ENCODE results near the gene BSN.

Gene BSN

GRCh38 chr3:49654955-49655556 is 100.8 kb downstream of the BSN start:
- no peak for DNase-seq

- no peak for DNase-seq
Observed at GRCh38 chr3:49655731-49656285, 101.5 kb downstream of the BSN start.

DNA sequence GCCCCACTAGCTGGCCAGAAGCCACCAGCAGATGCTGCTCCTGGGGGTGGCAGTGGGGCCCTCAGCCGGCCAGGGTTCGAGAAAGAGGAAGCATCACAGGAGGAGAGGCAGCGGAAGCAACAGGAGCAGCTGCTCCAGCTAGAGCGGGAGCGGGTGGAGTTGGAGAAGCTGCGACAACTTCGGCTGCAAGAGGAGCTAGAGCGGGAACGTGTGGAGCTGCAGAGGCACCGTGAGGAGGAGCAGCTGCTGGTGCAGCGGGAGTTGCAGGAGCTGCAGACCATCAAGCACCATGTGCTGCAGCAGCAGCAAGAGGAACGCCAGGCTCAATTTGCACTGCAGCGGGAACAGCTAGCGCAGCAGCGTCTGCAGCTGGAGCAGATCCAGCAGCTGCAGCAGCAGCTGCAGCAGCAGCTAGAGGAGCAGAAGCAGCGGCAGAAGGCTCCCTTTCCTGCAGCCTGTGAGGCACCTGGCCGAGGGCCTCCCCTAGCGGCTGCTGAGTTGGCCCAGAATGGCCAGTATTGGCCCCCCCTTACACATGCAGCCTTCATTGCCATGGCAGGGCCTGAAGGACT is 102.3 kb downstream of the BSN start:
- DNase-seq: no peak

DNA sequence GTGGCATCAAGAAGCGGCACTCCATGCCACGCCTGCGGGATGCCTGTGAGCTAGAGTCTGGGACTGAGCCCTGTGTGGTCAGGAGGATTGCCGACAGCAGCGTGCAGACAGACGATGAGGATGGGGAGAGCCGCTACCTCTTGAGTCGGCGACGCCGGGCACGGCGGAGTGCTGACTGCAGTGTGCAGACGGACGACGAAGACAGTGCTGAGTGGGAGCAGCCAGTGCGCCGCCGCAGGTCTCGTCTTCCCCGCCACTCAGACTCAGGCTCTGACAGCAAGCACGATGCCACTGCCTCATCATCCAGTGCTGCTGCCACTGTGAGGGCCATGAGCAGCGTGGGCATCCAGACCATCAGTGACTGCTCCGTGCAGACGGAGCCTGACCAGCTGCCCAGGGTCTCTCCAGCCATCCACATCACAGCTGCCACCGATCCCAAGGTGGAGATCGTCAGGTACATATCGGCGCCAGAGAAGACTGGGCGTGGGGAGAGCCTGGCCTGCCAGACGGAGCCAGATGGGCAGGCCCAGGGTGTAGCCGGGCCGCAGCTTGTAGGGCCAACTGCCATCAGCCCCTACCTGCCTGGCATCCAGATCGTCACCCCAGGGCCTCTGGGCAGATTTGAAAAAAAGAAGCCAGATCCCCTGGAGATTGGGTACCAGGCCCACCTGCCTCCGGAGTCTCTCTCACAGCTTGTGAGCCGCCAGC is 103.1 kb downstream of the BSN start:
- no peak for DNase-seq

DNA sequence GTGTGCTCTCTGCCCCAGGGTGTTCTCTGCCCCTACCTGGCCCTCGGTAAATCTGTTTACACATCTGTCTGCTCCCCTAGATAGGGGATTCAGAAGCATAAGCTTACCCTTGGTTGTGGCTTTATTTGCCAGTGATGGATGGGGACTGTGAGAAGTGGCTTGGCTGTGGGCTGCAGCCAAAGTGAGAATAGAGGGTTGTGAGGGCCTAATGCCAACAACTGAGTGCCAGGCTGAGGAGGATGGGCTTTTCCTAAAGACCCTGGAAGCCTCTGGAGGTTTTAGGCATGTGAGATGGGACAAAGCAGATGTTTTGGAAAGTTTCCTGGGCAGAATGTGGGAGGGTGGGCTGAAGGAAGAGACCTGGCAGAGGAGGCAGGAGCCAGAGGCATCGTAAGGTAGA is 104.4 kb downstream of the BSN start:
- no peak for DNase-seq

GRCh38 chr3:49659756-49660155 is 105.5 kb downstream of the BSN start:
- no peak for DNase-seq

DNA sequence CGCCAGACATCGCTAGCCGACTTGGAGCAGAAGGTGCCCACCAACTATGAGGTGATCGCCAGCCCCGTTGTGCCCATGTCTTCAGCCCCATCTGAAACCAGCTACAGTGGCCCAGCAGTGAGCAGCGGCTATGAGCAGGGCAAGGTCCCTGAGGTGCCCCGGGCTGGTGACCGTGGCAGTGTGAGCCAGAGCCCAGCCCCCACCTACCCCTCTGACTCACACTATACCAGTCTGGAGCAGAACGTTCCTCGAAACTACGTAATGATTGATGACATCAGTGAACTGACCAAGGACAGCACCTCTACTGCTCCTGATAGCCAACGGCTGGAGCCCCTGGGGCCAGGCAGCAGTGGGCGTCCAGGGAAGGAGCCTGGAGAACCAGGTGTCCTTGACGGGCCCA is 107.0 kb downstream of the BSN start:
- DNase-seq: no peak

DNA sequence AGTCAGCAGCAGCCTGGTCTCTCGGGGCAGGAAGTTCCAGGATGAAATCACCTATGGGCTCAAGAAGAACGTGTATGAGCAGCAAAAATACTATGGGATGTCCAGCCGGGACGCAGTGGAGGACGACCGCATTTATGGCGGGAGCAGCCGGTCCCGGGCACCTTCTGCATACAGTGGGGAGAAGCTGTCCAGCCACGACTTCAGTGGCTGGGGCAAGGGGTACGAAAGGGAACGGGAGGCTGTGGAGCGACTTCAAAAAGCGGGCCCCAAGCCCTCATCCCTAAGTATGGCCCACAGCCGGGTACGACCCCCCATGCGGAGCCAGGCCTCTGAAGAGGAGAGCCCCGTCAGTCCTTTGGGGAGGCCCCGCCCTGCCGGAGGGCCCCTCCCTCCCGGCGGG is 107.7 kb downstream of the BSN start:
- no peak for DNase-seq

GRCh38 chr3:49662720-49663413 is 108.6 kb downstream of the BSN start:
- no peak for DNase-seq

DNA sequence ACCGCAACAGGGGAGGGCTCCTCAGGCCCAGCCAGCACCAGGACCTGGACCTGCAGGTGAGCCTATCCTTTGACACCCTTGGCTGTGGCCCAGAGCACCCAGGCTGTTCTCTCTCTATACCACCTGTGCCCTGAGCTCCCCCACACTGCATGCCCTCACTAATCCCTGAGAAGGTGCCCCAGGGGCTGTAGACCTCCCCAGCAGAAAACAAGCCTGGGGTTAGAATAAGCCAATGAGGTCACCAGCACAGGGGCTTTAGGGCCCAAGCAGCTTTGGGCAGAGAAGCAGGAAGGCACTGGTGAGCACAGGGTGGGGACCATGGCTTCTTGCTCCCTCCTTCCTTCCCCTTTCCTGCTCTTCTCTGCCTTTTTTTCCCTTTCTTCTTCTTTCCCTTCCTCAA is 109.6 kb downstream of the BSN start:
- no peak for DNase-seq

GRCh38 chr3:49664300-49664699 is 110.0 kb downstream of the BSN start:
- no peak for DNase-seq

DNA sequence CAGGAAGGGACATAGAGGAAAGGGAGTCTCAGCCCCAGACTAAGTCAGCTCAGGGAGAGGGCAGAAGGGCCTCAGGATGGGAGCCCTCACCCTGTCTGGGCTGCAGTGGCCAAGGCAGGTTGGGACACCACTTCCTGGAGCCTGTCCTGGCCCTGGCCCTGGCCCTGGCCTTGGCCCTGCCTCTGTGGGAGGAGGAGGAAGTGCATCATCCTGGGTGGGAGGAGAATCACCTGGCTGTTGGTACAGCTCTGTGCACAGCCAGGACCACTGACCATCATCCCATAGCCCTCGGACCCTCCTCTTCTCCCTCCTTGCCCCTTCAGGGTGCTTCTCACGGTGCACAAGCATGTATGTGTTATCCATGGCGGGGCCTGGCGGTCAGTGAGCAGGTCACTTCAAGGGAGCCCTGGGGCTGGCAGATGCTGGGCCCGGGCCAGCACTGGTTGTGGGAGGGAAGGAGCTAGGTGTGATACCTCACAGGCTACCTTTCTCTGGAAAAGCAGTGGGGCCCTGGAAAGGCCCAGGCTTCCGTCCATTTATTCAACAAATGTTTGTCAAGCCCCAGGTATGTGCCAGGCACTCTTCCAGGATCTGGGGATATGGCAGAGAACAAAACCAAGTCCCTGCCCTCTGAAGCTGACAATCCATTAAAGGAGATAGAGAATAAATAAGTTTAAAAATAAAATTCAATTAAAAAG is 111.7 kb downstream of the BSN start:
- no peak for DNase-seq

DNA sequence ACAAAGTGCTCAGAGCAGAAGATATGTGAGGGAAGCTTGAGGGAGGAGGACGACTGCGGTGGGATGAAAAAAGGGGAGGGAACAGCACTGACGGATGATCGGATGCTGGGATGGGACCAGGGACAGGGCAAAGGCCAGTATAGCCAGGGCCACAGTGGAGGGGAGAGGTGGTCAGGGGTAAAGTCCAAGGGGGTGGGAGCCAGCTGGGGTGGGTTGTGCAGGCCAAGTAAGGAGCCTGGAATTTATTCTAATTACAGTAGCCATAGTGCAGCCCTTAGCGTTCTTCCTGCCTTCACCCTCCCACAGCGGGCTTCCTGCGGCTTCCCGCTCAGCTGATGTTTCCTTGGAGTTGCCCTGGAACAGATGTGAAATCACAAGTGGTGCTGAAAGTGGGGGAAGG is 112.3 kb downstream of the BSN start:
- no peak for DNase-seq

DNA sequence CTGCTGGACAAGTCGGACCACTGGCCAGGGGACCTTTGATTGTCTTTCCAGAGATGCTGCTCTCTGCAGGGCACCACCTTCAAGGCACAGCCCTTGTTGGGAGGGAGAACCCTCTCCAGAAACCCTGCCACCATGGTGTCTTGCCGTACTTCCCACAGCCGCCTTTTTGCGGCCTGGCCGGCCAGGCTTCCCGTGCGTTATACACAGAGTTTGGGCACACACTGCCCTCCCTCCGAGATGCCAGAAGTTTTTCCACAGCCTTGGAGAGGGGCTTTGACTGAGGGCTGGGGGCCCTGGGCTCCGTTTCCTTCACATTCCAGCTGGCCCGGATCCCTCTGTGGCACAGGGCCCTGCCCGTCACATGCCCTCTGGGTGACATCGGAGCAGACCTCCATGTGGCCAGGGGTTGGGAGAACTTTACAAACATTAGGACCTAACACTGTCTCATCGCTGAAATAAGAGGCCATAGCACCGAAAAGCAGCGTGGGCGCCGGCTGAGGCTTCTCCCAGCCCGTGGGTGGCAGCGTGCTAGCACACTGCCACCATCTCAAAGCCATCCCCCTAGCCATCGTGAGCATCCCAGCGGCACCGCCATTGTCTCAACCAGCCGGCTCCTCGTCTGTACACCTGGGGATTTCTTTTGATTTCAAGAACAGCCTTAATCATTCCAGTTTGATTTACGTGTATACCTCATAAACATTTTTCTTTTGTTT is 113.6 kb downstream of the BSN start:
- no peak for DNase-seq

DNA sequence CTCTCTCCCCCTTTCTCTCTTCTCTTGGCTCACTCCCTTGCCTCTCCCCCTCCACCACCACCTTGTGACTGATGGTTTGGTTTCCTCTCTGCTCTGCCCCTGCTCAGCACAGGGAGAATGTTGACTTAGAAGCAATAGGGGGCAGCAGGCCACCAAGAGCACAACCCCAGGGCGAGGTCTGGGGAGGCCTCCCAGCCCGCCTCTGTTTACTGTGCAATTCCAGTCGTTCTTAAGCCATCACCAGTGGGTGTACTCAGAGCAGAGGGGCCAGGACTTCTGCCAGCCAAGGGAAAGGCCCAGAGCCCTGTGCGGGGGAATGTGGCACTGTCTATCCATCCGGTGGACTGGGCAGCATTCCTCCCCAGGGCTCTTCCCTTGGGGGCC is 114.1 kb downstream of the BSN start:
- peak; percentile 12 for DNase-seq

DNA sequence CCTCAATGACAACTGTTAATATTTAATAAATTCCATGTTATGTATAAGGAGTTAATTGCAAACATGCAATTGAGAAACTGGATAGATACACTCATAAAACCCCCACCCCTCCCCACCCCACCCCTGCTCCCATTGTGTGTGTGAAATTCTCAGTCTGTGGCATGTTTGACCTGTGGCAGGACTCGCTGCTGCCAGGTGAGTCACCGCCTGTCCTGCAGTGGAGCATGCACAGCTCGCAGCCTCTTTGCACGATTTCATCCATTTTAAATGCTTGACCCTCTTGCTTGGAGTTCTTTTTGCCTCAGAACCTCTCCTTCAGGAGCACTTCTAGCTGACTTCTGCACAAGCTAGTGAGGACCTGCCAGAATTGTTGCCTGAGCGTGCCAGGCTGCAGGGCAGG is 114.6 kb downstream of the BSN start:
- peak; percentile 6 for DNase-seq

DNA sequence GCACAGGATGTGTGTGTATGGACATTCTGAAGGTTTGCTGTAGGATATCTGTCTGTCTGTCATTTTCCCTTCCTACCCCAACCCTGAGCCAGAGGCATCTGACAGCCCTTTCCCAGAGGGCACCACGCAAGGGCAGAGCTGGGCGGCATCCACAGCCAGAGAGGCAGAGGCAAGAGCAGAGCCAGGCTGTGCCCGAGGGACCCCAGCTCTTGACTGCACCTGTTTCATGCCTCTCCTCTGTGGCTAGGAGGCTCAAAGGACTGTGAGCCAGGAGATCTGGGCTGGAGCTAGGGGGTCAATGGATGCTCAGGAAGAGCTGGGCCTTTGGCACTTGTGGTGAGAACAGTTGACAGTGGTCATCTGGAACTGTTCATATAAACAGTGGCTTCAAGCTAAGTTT is 115.1 kb downstream of the BSN start:
- DNase-seq: no peak

DNA sequence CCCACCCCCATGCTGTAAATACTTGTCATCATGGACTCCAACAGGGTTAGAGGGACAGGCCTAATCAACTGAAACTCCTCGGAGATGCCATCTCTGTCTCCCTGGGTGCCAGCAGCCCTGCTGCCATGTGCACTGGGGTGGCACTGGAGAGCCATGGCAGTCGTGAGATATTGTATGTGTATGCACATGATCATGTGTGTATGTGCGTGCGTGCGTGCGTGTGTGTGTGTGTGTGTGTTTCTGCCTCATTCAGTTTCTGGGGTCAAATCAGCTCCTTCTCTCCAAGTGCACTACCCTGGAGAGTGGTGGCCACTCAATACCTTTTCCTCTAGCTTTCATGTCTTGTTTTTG is 116.6 kb downstream of the BSN start:
- no peak for DNase-seq

DNA sequence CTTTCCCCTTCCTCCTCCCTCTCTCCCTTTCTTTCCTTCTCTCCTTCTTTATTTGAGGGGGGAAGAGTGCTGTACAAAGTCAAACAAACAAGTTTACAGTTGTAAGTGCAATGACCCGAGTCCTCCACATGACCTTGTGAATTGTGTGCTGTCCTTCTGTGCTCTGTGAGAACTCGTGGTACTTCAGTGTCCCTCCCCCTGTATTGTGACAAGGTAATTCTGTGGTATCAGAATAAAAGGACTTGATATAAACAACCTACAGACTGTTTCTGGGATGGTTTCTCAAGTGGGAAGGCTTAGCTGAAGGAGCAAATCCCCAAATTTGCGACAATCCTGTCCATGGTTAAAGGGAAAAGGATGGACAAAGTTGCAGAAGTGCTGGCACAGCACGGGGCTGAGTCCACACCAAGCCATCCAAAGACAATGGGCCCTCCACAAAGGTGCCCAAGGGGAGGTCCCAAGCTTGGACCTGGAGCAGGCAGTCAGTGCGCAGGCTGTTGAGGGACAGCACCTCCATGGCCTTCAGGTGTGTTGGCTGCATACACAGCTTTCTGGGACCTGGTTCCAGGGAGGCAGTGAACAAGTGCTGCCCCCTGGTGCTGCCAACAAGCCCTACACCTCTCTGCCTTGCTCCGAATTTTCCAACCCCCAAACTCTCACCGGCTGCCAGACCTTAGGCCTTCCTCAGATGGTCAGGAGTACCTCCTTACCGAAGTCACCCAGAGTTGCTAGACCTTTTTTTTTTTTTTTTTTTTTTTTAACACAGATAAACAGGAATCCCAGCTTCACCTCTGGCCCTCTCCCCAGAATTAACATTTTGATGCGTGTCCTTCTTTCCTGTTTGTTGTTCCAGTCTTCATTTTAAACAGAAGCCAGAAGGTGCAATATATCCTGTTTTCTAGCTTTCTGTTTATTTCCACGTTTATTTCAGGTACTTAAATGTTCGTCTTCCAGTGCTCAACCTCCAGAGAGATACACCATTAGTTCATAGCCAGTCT is 117.3 kb downstream of the BSN start:
- DNase-seq: no peak

DNA sequence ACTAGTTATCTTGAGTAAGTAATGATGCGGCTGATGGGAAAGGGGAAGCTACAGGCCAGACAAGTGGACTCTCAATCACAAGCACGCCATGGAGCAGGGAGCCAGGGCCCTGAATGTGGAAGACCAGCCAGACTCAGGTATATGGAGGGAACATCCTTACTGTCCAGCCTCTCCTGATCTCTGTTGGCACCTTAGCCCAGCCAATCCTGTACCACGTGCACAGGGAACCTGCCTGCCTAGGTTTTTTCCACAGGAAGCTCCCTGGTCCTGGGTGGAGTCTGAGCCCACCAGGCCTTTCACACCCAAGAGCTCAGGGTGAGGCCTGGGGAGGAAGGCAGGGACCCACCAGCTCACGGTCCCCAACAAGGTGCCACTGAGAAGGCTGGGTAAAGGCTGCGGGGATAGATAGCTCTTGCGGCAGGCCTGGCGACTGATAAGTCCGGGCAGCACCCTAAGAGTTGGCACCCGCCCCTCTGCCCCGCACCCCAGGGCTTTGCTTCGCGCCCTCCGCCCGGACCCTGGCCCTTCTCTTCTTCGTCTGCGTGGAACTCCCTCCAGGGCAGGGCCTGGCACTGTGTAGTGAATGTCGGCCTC is 118.9 kb downstream of the BSN start:
- no peak for DNase-seq

Data from T1000 (cell line).